ENCODE results near the gene PLEKHG4B.

The PLEKHG4B gene

GRCh38 chr5:203246-203930 is 111.4 kb downstream of the PLEKHG4B start:
- no peak for DNase-seq (ENCODE audit: low read depth)
- TF ChIP-seq, protein P1, sequence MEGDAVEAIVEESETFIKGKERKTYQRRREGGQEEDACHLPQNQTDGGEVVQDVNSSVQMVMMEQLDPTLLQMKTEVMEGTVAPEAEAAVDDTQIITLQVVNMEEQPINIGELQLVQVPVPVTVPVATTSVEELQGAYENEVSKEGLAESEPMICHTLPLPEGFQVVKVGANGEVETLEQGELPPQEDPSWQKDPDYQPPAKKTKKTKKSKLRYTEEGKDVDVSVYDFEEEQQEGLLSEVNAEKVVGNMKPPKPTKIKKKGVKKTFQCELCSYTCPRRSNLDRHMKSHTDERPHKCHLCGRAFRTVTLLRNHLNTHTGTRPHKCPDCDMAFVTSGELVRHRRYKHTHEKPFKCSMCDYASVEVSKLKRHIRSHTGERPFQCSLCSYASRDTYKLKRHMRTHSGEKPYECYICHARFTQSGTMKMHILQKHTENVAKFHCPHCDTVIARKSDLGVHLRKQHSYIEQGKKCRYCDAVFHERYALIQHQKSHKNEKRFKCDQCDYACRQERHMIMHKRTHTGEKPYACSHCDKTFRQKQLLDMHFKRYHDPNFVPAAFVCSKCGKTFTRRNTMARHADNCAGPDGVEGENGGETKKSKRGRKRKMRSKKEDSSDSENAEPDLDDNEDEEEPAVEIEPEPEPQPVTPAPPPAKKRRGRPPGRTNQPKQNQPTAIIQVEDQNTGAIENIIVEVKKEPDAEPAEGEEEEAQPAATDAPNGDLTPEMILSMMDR (IDR thresholded peaks at IDR 0.05; ENCODE audit: low read length, missing control alignments) = no peak
- no peak overlapping the region for H3K4me3 ChIP-seq (replicated peaks; ENCODE audit: low read depth, low read length)

DNA sequence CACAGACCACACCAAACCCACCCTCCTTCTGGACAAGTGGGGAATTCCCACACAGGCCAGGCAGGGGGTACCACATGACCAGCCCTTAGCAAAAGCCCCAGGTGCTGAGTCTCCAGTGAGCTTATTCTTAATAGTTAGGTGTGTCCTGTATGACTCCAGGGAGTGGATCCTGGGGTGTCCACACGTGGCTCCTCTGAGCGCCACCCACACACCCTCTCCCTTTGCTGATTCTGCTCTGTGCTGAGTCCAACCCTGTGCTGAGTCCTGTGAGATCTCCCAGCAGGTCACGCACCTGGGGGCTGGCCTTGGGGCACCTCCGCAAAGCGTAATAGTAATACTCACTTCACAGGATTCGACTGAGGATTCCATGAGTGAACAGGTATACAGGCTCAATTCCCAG is 112.0 kb downstream of the PLEKHG4B start:
- H3K4me3 ChIP-seq (replicated peaks; ENCODE audit: low read depth, low read length) = no peak overlapping the region
- TF ChIP-seq, protein P1 (IDR thresholded peaks at IDR 0.05; ENCODE audit: low read length, missing control alignments) = no peak
- no peak for DNase-seq (ENCODE audit: low read depth)

GRCh38 chr5:204462-204861 is 112.5 kb downstream of the PLEKHG4B start:
- DNase-seq (ENCODE audit: low read depth) = no peak
- TF ChIP-seq, protein P1 (IDR thresholded peaks at IDR 0.05; ENCODE audit: low read length, missing control alignments) = no peak
- H3K4me3 ChIP-seq (replicated peaks; ENCODE audit: low read depth, low read length) = no peak overlapping the region

- no peak for DNase-seq (ENCODE audit: low read depth)
- TF ChIP-seq, protein P1 (IDR thresholded peaks at IDR 0.05; ENCODE audit: low read length, missing control alignments) = no peak
- H3K4me3 ChIP-seq (replicated peaks; ENCODE audit: low read depth, low read length) = no peak overlapping the region
Measured at GRCh38 chr5:204966-205670, 113.2 kb downstream of the PLEKHG4B start.

DNA sequence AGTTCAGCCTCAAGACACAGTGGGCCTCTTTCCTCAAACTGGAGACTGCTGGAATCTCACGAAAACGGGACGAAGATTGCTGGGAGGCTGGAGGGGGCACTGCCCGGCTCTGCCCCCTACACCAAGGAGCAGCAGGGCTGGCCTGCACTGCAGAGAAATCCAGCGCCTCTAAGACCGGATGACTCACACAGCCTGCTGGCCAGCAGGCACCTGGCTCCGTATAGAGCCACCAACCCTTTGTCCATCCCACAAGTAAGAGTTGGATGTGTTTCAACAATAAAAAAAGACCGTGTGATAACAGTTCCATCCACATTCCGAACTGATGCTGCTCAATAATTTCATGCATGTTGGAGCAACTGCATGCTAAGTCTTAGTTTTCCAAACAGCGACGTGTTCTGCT is 114.4 kb downstream of the PLEKHG4B start:
- no peak overlapping the region for H3K4me3 ChIP-seq (replicated peaks; ENCODE audit: low read depth, low read length)
- DNase-seq (ENCODE audit: low read depth) = peak; percentile 70
- TF ChIP-seq, protein P1 (IDR thresholded peaks at IDR 0.05; ENCODE audit: low read length, missing control alignments) = peak; percentile 1

DNA sequence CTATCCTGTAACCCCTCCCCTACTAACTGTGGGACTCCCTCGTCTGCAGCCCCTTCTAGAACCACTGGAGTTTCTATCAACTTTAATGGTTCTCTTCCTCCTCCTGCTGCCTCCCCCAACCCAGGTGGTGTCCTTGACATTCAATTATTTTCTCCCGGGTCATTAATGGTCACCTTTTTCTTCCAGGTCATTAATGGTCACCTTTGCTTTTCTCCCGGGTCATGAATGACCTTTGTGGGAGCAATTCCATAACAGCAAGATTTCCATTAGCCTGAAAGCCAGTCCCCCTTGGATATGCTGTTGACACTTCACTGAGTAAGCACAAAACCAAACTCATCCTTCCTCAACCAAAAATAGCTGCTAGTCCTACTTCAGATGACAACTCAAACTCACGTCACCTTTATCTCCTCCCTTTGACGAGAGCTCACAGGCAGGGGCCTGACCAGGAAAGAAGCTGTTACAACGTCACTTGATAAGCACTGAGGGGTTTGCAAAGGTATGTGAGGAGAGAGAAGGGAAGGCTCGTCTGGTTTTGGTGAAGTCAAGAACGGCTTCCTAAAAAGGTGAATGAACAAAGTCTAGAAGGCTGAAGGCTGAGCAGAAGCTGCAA is 115.1 kb downstream of the PLEKHG4B start:
- no peak overlapping the region for H3K4me3 ChIP-seq (replicated peaks; ENCODE audit: low read depth, low read length)
- no peak for DNase-seq (ENCODE audit: low read depth)
- TF ChIP-seq, protein P1 (IDR thresholded peaks at IDR 0.05; ENCODE audit: low read length, missing control alignments) = no peak

All from fibroblast of pulmonary artery (primary cell).